Testis (tissue), 3 donors: ENCODE results near the gene SYT1. TPM values are rescaled to one million over a fixed set of nuclear protein-coding genes. Genes with fewer than 3 reads are reported as not detected.

Experiments
- DNase-seq: peaks from one replicate; pipeline ENCODE4 v3.0.0-alpha.2; 2019
- H3K27ac ChIP-seq, 2 donors: fragments of 200-600 bp; sonication (generic); one replicate each; pipeline ENCODE4 v1.5.1; 2019
- H3K27me3 ChIP-seq: fragments of 200-600 bp; sonication (generic); one replicate; pipeline ENCODE4 v1.5.1; 2019
- H3K36me3 ChIP-seq: fragments of 200-600 bp; sonication (generic); one replicate; pipeline ENCODE4 v1.5.1; 2017; ENCODE audit warnings: low read depth; ENCODE audit errors: missing control alignments
- H3K4me1 ChIP-seq: fragments of 200-600 bp; sonication (generic); one replicate; pipeline ENCODE4 v1.5.1; 2019
- H3K4me3 ChIP-seq, 2 donors: fragments of 200-600 bp; sonication (generic); one replicate each; pipeline ENCODE4 v1.5.1; 2017 to 2019
- H3K9me3 ChIP-seq: fragments of 200-600 bp; sonication (generic); one replicate; pipeline ENCODE4 v1.5.1; 2017
- POLR2A ChIP-seq: fragments of 450-650 bp; IDR thresholded peaks from one replicate; pipeline ENCODE4 v1.6.1; 2017; ENCODE audit warnings: antibody characterized with exemption, mild to moderate bottlenecking, moderate library complexity
- WGBS, 2 donors: methylation state at CpG; one replicate each; pipeline ENCODE4 v1.1.5; 2018; 5-methylcytosine and 5-hydroxymethylcytosine counted together
- intact Hi-C: fragments of 100-400 bp; cut with DNase I; formaldehyde crosslinking; loops from one replicate; pipeline ENCODE4 v1.15.1; 2023; ENCODE audit warnings: low total_unique reads
- polyA plus RNA-seq: library from polyadenylated mRNA; stranded (reverse); fragments of 350-450 nt; fragmentation: Illumina TruSeq; extraction: RNeasy Lipid Tissue Mini Kit (QIAGEN cat#74804); gene quantifications from one replicate; pipeline ENCODE4 v1.2.3, GENCODE V29; 2014; ENCODE audit warnings: low read depth, low replicate concordance; ENCODE audit not compliant: insufficient read depth
- total RNA-seq, 2 donors: library from RNA; depleted of rRNA; stranded (reverse); fragments of >200 nt; gene quantifications; one replicate each; pipeline ENCODE4 v1.2.3, GENCODE V29; 2016
- TF ChIP-seq, protein P1 (sequence below), 3 experiments: fragments of 450-650 bp in 2 of 3; fragments of 200-600 bp in 1 of 3; sonication (generic) in 1 of 3; IDR thresholded peaks; one replicate each; pipeline ENCODE4 v1.5.1; 2016 to 2019; ENCODE audit warnings: antibody characterized with exemption in 3 of 3, mild to moderate bottlenecking in 2 of 3, moderate library complexity in 1 of 3

The SYT1 gene
- total and polyA plus RNA-seq, 3 donors from 2014 or later = 1.1 to 1.7 (median 1.3) TPM

DNA sequence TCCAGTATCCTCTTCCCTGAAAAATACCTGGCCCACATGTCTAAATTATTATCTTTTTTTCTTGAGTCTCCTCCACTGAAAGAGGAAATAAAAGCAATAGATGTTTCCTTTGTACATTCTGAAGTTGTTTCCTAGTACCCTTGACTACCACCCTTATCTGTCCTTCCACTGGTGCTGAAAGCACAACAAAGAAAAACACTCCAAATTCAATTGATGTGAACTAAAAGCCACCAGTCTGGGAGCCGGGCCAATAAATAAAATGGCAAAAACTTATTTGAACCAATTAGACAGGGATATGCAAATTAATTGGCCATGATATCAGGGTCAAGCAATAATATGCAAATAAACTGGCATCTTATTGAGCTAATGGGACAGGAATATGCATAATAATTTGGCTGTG lies 495.7 kb downstream of the SYT1 start:
- TF ChIP-seq, protein P1, sequence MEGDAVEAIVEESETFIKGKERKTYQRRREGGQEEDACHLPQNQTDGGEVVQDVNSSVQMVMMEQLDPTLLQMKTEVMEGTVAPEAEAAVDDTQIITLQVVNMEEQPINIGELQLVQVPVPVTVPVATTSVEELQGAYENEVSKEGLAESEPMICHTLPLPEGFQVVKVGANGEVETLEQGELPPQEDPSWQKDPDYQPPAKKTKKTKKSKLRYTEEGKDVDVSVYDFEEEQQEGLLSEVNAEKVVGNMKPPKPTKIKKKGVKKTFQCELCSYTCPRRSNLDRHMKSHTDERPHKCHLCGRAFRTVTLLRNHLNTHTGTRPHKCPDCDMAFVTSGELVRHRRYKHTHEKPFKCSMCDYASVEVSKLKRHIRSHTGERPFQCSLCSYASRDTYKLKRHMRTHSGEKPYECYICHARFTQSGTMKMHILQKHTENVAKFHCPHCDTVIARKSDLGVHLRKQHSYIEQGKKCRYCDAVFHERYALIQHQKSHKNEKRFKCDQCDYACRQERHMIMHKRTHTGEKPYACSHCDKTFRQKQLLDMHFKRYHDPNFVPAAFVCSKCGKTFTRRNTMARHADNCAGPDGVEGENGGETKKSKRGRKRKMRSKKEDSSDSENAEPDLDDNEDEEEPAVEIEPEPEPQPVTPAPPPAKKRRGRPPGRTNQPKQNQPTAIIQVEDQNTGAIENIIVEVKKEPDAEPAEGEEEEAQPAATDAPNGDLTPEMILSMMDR (IDR thresholded peaks at IDR 0.05) = no peak
- no peak for TF ChIP-seq POLR2A
- no peak overlapping the region for H3K27ac ChIP-seq
- intact Hi-C loops = no loop called here
- no peaks in the 10 kb centered on the region for H3K27me3 ChIP-seq
- no peaks in the 10 kb centered on the region for H3K9me3 ChIP-seq
- whole genome bisulfite sequencing, 2 donors = 77 to 93% methylated on average over 1 of the region's 1 CpG
- H3K4me3 ChIP-seq = no peak overlapping the region
- H3K4me1 ChIP-seq = no peaks in the 10 kb centered on the region
- DNase-seq = no peak
- no peaks in the 10 kb centered on the region for H3K36me3 ChIP-seq

DNA sequence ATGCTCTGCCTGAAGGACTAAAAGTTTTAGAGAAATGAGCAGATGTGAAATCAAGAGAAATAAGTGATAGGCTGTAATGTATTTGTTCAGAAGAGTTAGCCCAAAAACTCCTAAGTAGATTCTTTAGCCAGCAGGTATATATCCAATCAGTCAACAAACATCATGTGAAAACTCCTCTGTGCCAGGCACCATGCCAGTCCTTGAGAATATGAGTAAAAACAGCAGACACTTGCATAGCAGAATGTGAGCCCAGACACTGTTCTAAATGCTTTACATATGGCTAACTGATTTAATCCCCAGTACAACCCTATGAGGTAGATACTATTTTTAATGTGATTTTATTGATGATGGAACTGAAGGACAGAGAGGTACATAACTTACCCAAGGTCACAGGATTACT lies 496.4 kb downstream of the SYT1 start:
- intact Hi-C loops = no loop called here
- H3K27ac ChIP-seq = no peak overlapping the region
- H3K36me3 ChIP-seq = no peaks in the 10 kb centered on the region
- no peaks in the 10 kb centered on the region for H3K4me1 ChIP-seq
- no peak for DNase-seq
- no peaks in the 10 kb centered on the region for H3K27me3 ChIP-seq
- TF ChIP-seq, protein P1 (IDR thresholded peaks at IDR 0.05) = no peak
- TF ChIP-seq POLR2A = no peak
- H3K4me3 ChIP-seq = no peak overlapping the region
- no peaks in the 10 kb centered on the region for H3K9me3 ChIP-seq

DNA sequence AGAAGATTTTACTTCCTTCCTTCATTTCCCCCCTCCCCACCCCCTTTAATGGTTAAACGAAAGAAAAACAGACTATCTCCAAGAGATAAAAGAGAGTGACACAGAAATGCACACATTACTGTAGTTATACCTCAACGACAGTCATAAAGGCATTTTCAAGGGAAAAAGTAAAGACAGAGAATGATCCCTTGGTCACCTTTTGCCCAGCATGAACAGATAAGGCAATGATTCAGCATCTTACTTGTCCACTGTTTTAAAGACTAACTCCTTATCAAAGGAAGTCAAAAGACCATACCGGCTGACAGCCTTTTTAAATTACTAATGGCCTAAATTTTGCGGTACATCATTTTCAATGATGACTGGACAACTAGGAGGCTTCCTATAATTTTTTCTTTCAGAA lies 499.6 kb downstream of the SYT1 start:
- Histone ChIP-seq H3K27ac (no peak overlapping the region), H3K36me3 (no peaks in the 10 kb centered on the region), H3K9me3 (no peaks in the 10 kb centered on the region), H3K4me3 (no peak overlapping the region), H3K27me3 (no peaks in the 10 kb centered on the region), H3K4me1 (no peaks in the 10 kb centered on the region)
- WGBS, 2 donors = 75 to 78% methylated on average over 4 of the region's 4 CpGs
- TF ChIP-seq, protein P1 (IDR thresholded peaks at IDR 0.05) = no peak
- TF ChIP-seq POLR2A = no peak
- DNase-seq = no peak
- intact Hi-C loops = no loop called here

DNA sequence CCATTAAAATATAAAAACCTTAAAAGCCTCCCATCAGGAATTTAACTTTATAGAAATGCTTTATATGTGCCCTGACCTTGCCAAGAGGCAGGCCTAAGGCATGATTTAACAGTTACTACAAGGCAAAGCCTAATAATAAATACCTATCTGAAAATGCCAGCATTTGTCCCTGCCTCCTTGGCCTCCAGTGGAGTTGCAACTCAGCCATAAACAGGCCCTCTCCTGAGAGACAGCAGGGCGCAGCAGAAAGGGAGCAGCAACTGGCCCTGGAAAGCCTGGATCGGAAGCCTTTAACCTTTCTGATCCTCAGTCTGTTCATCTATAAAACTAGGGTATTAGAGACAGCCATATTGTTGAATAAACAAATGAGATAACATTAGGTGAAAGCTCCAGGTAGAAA lies 501.8 kb downstream of the SYT1 start:
- intact Hi-C loops = no loop called here
- DNase-seq = no peak
- Histone ChIP-seq H3K4me3 (no peak overlapping the region), H3K36me3 (no peaks in the 10 kb centered on the region), H3K9me3 (no peaks in the 10 kb centered on the region), H3K4me1 (no peaks in the 10 kb centered on the region), H3K27me3 (no peaks in the 10 kb centered on the region), H3K27ac (no peak overlapping the region)
- WGBS, 2 donors = 90 to 100% methylated on average over 2 of the region's 2 CpGs
- TF ChIP-seq, protein P1 (IDR thresholded peaks at IDR 0.05) = no peak
- no peak for TF ChIP-seq POLR2A

DNA sequence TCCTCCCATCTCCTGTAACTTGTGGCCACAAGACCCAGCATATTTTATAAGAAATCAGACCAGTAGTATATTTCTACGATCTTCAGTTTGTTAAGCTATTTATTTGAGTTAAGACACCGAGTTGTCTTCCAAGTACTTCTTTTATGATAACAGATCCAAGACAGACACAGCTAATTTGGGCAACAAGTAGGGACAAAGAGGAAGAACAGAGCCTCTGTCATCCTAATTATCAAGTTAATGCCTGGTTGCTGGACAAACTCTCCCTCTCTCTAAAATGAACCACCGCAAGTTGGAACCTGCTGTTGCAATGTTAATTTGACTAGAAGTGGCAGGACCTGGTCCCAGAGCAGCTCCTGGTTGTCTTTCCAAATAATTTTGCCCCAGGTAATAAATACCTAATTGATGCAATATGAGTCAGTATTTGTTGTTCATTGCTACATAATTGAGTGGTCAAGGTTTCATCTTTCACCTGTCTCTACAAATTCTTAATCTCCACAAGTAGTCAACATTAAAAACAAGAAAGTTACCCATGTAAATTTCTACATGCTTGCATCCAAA lies 502.5 kb downstream of the SYT1 start:
- H3K27ac ChIP-seq = no peak overlapping the region
- H3K4me3 ChIP-seq = no peak overlapping the region
- WGBS, 2 donors = 72 to 76% methylated on average over 3 of the region's 3 CpGs

More for the DNA sequence above, 502.5 kb downstream of the SYT1 start:
- no peak for TF ChIP-seq POLR2A
- TF ChIP-seq, protein P1 (IDR thresholded peaks at IDR 0.05) = no peak
- Histone ChIP-seq H3K9me3 (no peaks in the 10 kb centered on the region), H3K27me3 (no peaks in the 10 kb centered on the region), H3K36me3 (no peaks in the 10 kb centered on the region), H3K4me1 (no peaks in the 10 kb centered on the region)
- intact Hi-C loops = no loop called here
- DNase-seq = no peak
